Epithelial cell of proximal tubule (primary cell): ENCODE measurements around the gene DNASE1L2. TPM values are rescaled to one million over a fixed set of nuclear protein-coding genes. Genes with fewer than 3 reads are reported as not detected.

Source experiments
- DNase-seq: peaks from one replicate; pipeline ENCODE4 v3.0.0-alpha.2; 2011; ENCODE audit warnings: low read depth
- H3K4me3 ChIP-seq: 2 replicates; pipeline ENCODE4 v1.5.1; 2011; ENCODE audit warnings: low read depth, mild to moderate bottlenecking, low read length
- total RNA-seq: library from RNA; depleted of rRNA; stranded (reverse); fragments of >200 nt; gene quantifications from 2 replicates; pipeline ENCODE4 v1.2.3, GENCODE V29; 2015
- TF ChIP-seq, protein P1 (sequence below): conservative IDR thresholded peaks from 2 replicates; pipeline ENCODE4 v1.5.1; 2012; ENCODE audit warnings: low read depth, mild to moderate bottlenecking, low read length

The DNASE1L2 gene
- total RNA-seq, 1 donor from 2014 or later = 0.52 TPM

DNA sequence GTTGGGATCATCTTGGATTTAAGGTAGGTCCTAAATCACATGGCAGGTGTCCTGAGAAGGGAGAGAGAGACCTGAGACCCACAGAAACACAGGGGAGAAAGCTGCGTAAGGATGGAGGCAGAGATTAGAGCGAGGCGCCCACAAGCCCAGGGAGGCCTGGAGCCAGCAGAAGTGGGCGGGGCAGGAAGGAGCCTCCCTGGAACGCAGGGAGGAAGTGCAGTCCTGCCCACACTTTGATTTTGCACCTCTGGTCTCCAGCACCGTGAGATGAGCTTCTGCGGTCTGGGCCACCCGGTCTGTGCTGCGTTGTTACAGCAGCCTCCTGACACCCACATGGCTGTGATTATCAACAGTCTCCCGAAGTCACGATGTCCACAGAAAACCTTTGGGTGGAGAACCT, 6.4 kb downstream of the DNASE1L2 start:
- TF ChIP-seq, protein P1, sequence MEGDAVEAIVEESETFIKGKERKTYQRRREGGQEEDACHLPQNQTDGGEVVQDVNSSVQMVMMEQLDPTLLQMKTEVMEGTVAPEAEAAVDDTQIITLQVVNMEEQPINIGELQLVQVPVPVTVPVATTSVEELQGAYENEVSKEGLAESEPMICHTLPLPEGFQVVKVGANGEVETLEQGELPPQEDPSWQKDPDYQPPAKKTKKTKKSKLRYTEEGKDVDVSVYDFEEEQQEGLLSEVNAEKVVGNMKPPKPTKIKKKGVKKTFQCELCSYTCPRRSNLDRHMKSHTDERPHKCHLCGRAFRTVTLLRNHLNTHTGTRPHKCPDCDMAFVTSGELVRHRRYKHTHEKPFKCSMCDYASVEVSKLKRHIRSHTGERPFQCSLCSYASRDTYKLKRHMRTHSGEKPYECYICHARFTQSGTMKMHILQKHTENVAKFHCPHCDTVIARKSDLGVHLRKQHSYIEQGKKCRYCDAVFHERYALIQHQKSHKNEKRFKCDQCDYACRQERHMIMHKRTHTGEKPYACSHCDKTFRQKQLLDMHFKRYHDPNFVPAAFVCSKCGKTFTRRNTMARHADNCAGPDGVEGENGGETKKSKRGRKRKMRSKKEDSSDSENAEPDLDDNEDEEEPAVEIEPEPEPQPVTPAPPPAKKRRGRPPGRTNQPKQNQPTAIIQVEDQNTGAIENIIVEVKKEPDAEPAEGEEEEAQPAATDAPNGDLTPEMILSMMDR = no peak
- DNase-seq = no peak
- no peak overlapping the region for H3K4me3 ChIP-seq

DNA sequence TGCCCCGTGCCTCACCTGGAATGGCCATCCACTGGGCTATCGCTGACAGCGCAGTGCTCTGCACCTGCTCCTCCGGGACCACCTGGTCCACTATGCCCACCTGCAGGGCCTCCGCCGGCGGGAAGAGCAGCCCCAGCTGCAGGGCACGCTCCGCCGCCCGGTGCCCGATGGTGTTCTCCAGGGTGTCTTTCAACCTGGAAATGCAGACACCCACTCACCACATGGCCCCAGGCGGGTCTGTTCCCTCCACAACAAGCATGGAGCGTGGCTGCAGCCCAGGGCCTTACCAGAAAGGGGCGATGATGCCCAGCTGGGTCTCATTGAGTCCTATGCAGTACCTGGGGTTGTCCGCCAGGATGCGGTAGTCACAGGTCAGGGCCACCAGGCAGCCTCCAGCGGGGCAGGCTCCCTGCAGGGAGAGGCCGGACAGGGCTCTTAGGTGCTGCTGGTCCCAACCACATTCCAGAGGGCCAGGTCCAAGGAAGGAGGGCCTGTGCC, 6.8 kb downstream of the DNASE1L2 start:
- TF ChIP-seq, protein P1 = no peak
- no peak for DNase-seq
- H3K4me3 ChIP-seq = no peak overlapping the region

DNA sequence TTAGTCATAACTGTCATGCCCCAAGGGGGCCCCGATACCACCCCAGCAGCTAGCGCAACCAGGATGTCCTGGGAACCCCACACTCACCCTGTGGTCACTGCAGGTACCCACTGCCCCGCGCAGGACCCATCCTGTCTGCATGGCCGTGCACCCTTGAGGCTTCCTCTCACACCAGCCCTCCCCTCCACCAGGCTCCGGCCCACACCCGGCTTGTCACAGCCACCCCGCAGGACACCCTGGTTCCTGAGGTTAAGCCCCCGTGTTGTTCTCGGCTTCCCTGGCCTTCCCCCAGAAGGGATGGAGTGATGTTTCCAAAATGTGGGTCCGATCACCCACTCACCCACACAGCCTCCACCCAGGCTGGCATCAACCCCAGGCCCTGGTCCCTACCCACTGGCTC, 7.5 kb downstream of the DNASE1L2 start:
- no peak for DNase-seq
- TF ChIP-seq, protein P1 = no peak
- no peak overlapping the region for H3K4me3 ChIP-seq

DNA sequence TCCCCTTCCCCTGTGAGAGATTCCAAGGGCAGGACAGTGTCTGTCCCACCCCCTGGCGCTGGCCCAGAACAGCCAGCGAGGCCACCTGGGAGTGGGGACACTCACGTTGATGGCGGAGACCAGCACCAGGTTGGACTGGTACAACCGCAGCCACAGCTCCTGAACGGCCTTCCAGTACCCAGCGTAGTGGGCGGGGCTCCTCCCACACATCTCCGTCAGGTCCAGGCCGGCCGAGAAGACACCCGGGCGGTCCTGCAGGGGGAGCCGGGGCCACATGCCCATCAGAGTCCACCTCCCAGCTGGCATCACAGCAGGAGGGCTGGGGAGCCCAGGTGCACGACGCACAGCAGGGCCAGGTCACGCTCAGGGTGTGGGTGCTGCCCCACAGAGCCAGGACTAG, 8.1 kb downstream of the DNASE1L2 start:
- DNase-seq = no peak

DNA sequence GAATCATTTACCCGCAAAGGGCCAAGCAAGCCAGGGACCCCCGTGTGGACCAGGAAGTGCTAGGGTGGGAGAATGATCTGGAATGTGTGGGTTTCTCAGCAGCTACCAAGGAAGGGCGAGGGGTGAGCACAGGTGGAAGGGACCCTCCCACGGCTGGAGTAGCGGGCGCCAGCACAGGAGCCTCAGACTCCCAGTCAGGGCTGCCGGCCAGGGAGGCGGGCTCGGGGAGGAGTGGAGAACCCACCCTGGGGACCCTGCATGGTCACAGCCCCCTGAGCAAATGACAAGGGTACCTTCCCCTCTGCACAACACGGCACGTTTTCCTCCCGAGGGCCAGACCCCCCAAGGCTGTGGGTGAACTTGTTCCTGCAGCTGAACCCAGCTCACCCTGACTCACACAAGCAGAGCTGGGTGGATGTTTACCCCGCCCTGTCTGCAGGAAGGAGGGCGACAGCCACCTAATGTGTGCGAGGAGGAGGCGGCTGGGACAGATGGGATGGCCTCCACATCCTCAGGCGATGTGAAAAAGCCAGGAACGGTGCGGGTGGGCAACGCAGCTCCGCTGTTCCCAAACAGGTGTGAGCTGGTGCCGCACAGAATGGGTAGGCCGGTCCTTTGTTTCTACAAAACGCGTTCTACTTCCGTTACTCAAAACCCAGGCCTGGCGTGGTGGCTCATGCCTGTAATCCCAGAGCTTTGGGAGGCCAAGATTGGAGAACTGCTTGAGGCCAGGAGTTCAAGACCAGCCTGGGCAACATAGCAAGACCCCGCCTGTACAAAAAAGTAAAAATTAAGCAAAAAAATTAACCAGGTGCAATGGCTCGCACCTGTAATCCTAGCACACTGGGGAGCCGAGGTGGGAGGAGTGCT, 8.9 kb downstream of the DNASE1L2 start:
- no peak for DNase-seq
- TF ChIP-seq, protein P1 = no peak
- no peak overlapping the region for H3K4me3 ChIP-seq

More for the DNA sequence above, 8.1 kb downstream of the DNASE1L2 start:
- TF ChIP-seq, protein P1 = no peak
- H3K4me3 ChIP-seq = no peak overlapping the region

DNA sequence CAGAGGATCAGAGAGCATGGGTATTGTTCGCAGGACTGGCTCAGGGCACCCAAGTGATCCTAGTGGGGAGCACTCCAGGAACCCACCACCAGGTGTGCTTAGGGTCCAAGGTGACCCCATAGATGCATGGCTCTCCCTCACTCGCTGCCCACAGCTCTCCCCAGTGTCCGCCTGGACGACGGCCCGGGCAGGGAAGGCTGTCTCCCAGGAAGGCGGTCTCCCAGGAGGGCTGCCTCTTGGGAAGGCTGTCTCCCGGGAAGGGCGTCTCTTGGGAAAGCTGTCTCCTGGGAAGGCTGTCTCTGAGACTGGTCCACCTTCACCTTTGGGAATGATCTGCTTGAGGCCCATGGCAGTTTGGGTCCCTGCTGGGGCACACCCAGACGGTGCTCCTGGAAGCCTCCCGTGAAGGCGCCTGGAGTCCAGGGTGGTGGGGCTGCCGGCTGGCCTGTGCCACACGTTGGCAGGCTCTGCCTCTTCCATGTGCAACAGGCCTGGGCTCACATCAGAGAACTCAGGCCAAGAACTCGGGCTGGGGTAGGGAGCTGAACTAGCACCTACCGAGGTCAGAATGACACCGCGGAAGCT, 10.1 kb downstream of the DNASE1L2 start:
- TF ChIP-seq, protein P1 = no peak
- H3K4me3 ChIP-seq = no peak overlapping the region
- DNase-seq = no peak
